CD4-positive, alpha-beta T cell treated with Interferon alpha-2 for 1 hour (primary cell): ENCODE results near the gene TERB1.

Experiments
- DNase-seq, 2 donors: peaks; one replicate each; pipeline ENCODE4 v3.0.0-alpha.2; 2020 to 2022

The TERB1 gene

GRCh38 chr16:66801320-66802105 lies at the start of gene TERB1:
Gene TERB1 (minus strand): TSS chr16:66801584. CDS start chr16:66796798, 4,786 bp downstream.
- DNase-seq: no peak

GRCh38 chr16:66850115-66850815 lies 48.9 kb upstream of the TERB1 start:
- DNase-seq: no peak

- DNase-seq: no peak
Measured at GRCh38 chr16:66849549-66849948, 48.2 kb upstream of the TERB1 start.

DNA sequence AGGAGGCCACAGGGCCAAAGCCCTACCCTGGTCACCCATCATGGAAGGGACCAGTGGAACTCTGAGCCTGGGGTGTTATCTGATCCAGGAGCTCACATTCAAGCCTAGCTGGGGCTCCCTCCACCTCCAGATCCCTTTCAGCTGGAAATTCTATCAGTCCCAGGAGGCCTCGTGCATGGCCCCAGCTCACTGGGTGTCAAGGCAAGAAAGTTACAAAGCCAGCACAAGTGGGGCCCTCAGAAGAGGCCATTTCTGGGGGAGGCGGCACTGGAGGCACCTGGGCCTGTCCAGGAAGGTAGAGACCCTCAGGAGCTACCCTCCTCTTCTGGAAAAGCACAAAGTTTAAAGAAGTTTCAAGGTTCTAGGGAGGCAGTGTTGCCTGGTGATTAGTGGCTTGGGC lies 47.6 kb upstream of the TERB1 start:
- DNase-seq: no peak

- DNase-seq: no peak
Measured at GRCh38 chr16:66848172-66848571, 46.8 kb upstream of the TERB1 start.

DNA sequence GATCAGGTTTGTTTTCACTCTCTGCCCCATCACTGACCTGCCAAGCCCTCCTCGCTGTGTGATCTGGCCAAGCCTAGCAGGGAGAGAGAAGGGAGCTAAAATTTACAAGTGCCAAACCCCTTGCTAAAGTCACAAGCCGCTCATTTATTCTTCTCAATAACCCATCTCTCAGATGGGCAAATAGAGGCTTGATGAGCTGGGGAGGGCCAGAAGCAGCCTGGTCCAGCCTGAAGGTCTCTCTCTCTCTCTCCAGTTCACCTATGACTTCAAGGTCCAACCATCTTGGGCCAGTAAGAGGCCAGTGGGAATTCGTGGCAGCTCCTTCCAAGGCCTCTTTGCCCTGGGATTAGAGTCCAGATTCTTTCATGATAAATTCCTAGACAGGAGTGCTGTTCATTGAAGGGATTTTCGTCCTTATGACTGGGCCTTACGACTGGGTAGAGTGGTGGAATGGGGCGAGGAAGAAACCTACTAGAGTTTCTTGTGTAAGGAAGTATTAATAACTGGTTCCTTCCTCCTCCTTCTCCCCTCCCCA lies 46.2 kb upstream of the TERB1 start:
- DNase-seq: no peak

DNA sequence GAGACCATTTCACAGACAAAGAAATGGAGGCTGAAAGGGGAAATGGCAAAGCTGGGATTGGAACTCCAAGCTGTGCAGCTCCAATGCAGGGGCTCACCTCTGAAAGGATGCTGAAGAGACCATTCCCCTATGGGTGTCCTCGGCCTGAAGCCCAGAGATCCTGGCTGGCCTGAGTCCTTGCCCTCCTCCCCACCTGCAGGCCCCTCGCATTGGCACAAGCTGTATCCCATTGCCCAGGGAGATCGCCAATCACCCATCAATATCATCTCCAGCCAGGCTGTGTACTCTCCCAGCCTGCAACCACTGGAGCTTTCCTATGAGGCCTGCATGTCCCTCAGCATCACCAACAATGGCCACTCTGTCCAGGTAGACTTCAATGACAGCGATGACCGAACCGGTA lies 45.4 kb upstream of the TERB1 start:
- no peak for DNase-seq

- no peak for DNase-seq
Measured at GRCh38 chr16:66846266-66846665, 44.9 kb upstream of the TERB1 start.

- DNase-seq: no peak
Measured at GRCh38 chr16:66845791-66846221, 44.4 kb upstream of the TERB1 start.

DNA sequence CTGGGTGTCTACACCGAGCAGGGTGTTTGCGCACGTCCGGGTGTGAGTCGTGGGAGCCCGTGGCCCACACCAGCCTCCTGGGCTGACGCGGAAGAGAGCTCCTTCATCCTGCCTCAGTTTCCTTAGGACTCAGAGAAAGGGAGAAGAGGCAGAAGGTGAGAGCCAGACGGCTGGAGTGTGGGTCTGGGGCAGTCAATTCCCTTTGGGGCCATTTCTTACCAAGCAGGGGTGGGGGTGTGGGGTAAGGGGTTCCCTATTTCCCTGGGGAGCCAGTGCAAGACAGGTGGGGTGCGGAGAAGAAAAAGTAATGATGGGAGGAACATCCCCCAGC lies 43.7 kb upstream of the TERB1 start:
- no peak for DNase-seq

- DNase-seq: no peak
Measured at GRCh38 chr16:66844342-66845079, 43.1 kb upstream of the TERB1 start, which contains the start of gene CA7. Gene CA7 (plus strand): TSS chr16:66844414. CDS start chr16:66844488, 74 bp downstream.

- no peak for DNase-seq
Measured at GRCh38 chr16:66844009-66844341, 42.6 kb upstream of the TERB1 start.

DNA sequence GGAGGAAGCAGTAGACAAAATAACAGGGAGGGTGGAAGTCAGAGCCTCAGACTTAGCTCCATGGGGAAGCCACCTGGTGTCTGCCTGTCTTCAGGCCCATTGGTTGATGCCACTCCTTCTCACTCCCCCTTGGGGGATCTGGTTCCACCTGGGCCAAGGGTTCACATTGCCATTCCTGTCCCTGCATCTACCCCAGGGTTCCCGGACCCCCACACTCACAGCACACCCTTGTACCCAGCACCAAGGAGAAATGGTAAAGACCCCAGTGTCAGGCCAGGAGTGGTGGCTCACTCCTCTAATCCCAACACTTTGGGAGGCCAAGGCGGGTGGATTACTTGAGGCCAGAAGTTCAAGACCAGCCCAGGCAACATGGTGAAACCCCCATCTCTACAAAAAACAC lies 41.8 kb upstream of the TERB1 start:
- no peak for DNase-seq

- DNase-seq: no peak
Measured at GRCh38 chr16:66842765-66843164, 41.4 kb upstream of the TERB1 start.

DNA sequence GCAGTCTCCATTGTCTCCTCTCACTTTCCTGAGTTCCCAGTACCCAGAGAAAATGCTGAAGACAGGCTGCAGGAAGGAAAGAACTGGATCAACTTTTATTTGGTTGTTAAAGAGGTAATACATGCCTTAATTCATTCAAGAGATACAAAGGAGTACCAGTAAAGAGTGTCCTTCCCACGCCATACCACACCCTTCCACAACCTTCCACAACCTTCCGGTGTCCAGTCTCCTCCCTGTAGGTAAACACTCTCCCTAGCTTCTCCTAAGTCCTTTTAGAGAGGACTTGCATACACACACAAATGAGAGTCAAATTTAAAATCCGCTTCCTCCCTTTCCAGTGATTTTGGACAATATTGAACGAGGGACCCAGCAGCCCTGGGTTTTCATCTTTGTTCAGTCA lies 40.0 kb upstream of the TERB1 start:
- DNase-seq: no peak

DNA sequence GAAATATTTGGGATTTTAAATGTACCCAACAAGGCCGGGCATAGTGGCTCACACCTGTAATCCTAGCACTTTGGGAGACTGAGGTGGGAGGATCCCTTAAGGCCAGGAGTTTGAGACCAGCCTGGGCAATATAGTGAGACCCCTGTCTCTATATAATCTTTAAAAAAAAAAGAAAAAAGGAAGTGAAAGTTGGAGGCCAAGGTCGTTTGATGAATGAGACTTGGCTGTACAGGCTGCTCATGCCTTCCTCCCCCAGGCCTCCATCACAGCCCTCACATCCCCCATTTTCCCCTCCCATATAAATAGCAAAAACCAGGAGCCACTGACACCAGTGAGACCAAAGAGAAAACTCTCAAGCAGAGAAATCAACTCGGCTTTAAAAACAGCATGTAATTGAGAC lies 39.5 kb upstream of the TERB1 start:
- no peak for DNase-seq

- no peak for DNase-seq
Measured at GRCh38 chr16:66834746-66835145, 33.4 kb upstream of the TERB1 start.

GRCh38 chr16:66832661-66833305 lies 31.4 kb upstream of the TERB1 start:
- no peak for DNase-seq

- DNase-seq: no peak
Measured at GRCh38 chr16:66832190-66832589, 30.8 kb upstream of the TERB1 start.

- peak; percentile 89 to 92 for DNase-seq
Measured at GRCh38 chr16:66830422-66831404, 29.3 kb upstream of the TERB1 start, which contains the start of gene NAE1. Gene NAE1 (minus strand): TSS chr16:66830976. CDS start chr16:66830899, 77 bp downstream.

DNA sequence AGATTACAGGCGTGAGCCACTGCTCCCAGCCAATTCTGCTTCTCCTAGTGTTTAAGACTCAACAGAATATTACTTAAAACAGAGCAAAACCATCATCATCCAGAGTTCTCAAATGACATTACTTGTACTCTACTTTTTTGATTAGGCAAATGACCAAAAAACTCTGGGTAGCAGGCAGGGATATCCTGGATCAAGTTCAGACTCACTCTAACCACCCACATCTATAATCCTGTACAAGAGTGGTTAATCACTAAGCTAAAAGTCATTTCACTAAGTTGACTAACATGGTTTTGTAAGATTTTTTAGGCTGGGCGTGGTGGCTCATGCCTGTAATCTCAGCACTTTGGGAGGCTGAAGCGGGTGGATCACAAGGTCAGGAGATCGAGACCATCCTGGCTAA lies 22.6 kb upstream of the TERB1 start:
- DNase-seq: no peak

GRCh38 chr16:66814734-66815133 lies 13.3 kb upstream of the TERB1 start:
- no peak for DNase-seq
